ENCODE data around the gene TRIM63.

The TRIM63 gene

GRCh38 chr1:26032656-26033357 is 34.6 kb downstream of the TRIM63 start:
- peak; percentile 66 to 86 for DNase-seq

- no peak for DNase-seq
These were observed 35.7 kb downstream of the TRIM63 start for GRCh38 chr1:26031611-26032220.

DNA sequence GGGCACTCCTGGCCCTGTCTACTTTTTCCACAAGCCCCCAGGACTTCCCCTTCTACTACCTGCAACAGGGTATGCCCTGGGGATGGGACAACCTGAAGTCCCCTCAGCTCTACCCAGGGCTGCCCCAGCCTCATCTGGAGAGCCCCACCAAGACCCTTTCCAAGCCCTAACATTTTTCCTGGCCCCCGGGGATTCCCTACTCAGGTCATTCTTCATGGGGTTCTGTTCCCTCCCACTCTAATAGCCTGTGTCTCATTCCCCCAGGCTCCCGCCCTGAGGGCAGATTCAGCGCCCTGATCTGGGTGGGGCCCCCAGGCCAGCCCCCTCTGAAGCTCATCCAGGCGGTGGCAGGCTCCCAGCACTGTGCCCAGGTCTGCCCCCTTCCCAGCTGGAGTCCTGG is 36.2 kb downstream of the TRIM63 start:
- DNase-seq, result no peak

- DNase-seq, result no peak
These were observed 37.5 kb downstream of the TRIM63 start for GRCh38 chr1:26029864-26030481.

DNA sequence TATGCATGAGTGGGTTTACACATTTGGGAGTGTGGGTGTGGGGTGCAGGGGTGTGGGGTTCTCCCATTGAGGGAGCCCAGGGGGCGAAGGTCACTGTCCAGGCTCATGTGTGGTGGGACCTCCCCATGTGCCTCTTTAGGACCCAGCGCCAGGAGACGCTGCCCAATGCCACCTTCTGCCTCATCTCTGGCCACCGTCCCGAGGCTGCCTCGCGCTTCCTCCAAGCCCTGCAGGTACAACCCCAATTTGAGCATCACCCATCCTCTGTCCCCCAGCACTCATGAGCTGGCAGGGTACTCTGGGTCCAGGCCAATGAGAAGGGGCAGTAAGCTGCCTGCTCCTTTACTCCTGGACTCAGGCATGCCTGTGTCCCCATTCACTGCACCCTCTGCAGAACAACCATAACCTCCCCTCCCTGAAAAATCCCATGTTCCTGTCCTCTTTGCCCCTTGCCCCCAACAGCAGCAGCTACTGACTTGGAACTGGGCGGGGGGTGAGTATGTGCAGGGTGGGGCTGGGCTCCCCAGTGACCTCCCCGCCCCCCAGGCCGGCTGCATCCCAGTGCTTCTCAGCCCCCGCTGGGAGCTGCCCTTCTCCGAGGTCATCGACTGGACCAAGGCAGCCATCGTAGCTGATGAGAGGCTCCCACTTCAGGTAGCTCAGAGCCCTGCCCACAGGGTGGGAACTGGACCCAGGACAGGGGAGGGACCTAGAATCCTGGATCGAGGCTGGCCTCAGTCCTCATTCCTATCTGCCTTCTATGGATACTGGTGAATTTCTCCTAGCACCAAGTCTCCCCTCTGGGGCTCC is 38.2 kb downstream of the TRIM63 start:
- no peak for DNase-seq

GRCh38 chr1:26028490-26028980 is 38.9 kb downstream of the TRIM63 start:
- DNase-seq, result no peak

DNA sequence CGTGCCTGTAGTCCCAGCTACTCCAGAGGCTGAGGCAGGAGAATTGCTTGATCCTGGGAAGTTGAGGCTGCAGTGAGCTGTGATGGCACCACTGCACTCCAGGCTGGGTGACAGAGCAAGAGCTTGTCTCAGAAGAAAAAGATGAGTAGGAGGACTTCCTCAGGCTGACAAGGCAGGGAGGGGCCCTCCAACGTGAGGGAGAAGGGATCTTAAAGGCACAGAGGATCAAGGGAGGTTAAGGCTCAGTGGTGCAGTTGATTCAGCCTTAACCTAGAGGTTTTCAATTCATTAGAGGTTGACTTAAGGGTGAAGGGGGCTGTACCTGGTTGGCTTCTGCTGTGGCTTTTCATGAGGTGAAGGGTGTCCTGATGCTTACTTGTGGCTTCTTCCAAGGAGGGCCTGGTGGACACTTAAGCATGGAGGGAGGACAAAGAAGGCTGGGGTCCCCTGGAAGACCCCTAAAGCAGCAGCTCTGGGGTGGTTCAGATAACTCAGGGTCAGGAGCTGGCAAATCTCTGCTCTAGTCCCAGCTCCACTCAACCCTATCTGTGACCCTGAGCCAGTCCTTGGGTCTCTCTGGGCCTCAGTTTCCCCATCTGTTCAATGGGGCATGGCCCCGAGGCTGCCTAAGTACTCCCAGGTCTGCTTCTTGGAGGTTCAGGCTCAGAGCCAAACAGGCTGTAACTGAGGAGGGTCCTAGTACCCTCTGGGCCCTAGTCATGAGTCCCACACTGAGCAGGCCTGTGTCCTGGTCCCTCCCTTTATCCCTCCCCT is 39.5 kb downstream of the TRIM63 start:
- DNase-seq, result peak; percentile 73 to 80

DNA sequence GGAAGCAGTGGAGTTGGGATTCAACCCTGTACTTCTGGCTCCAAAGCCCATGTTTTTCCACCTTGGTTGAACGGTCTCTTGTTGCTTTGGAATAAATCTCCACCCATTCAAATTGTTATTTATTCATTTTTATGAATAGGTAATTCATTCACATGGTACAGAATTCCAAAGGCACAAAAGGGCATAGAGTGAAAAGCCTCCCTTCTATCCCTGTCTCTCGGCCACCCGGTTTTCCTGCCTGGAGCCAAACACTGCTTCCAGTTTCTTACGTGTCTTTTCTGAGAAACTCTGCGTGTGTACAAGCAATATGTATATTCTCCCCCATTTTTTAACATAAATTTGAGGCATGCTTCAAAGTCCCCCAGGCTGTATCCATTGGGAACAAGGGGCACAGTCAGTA is 41.9 kb downstream of the TRIM63 start:
- DNase-seq, result no peak

DNA sequence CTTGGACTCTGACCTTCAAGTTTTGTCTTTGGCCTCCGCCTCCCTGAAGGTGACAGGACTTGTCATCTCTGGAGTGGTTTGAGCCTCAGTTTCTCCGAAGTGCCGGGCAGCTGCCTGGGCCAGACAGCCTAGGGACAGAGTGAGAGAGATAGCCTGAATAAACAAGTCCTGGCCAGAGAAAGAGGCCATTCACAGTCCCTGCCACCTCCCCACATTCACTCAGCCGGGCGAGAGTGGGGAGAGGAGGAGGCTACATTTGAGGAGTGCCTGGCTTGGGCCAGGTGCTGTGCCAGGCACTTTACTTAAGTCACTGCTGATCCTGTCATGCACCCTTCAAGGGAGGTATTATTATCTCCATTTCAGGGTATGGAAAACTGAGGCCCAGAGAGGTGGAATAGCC is 42.4 kb downstream of the TRIM63 start:
- no peak for DNase-seq

- no peak for DNase-seq
These were observed 43.6 kb downstream of the TRIM63 start for GRCh38 chr1:26023826-26024225.

DNA sequence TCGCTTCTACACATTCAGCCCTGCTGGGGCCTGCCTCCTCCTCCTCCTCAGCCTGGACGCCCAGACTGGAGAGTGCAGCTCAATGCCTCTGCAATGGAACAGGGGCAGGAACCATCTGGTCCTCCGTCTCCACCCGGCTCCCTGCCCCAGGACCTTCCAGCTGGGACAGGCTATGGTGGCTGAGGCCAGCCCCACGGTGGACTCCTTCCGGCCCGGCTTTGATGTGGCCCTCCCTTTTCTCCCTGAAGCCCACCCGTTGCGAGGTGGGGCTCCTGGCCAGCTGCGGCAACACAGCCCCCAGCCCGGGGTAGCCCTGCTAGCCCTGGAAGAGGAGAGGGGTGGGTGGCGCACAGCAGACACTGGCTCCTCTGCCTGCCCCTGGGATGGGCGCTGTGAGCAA is 44.4 kb downstream of the TRIM63 start:
- no peak for DNase-seq

- DNase-seq, result no peak
These were observed 45.0 kb downstream of the TRIM63 start for GRCh38 chr1:26022404-26022779.

DNA sequence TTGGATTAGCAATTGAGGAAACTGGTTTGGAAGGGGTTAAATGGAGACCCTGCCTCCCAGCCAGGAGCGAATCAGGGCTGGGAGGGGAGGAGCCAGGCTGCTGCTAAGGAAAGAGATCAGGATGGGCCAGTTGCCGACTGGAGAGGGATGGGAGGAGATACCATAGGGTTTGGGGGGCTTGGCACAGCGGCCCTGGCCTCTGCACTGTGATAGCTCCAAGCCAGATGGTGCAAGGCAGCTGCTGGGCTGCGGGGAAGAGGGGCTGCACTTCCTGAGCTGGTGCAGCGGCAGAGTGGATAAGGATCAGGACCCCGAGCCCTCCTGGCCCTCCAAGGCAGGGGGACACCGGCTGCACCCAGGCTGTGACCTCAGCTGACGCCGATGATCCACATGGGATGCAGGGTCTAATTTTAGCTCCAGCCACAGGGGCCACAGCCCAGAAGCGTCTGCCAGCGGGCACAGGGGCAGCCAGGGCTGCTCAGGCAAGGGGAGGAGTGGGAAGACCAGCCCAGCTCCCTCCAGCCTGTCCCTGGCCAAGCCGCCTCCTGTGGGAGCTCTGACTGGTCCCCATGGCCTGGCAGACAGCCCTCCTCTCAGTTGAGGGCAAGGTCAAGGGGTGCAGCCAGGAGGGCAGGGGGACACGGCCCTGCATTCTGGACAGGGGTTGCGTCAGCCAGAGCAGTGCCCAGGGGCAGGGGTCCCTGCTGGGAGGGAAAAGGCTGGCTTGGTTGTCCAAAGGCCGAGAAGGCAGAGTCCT is 45.6 kb downstream of the TRIM63 start, which contains the start of gene EXTL1:
EXTL1 (plus strand) TSS at position 129 of the 757 bp plus-strand sequence. CDS start 872 bp downstream, outside the sequence.
- DNase-seq, result no peak

- DNase-seq, result no peak
These were observed 46.3 kb downstream of the TRIM63 start for GRCh38 chr1:26020941-26021646.

DNA sequence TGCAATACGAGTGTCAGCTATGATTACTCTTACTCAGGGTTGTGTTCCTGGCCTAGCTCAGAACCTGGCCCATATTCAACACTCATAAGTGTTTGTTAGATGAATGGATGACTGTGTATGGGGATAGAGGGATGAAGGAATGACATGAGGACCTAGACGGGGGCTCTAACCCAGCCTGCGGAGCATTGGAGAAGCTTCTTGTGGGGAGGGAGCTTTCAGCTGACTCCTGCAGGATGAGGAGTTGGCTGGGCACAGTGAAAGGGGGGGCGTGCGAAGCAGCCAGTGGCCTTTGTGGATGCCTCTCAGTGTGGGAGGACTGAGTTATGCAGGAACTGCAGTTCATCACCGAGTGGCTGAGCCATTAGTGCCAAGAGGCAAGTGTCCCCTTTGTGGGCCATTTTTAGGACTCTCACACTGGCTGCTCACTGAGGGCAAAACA is 47.1 kb downstream of the TRIM63 start:
- DNase-seq, result no peak

DNA sequence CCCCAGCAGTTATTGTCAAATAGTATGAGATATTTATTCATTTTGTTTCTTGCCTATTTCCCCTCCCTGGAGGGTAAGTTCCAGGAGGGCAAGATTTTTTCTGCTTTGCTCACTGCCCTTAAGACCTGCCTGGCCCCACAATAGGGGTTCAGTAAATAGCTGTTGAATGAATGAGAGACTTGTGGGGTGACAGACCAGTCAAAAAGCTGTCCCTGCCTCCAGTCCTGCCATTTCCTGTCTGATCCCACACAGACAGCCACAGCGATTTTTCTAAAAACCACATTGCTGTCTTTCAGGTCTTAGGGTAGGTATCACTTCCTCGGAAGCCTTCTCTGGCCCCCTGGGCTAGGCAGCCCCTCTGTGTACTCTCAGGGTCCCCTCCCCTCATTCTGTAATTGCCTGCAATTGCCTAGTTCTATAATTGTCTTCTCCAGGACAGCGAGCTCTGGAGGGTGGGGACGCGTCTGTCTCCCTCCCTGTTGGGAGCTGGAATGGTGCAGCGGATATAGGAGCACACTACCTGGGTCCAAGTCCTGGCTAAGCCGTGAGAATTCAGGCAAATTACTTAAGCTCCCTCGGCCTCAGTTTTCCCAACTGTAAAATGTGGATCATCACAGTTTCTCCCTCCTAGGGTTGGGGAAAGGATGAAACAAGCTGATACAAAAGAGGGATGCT is 47.7 kb downstream of the TRIM63 start:
- DNase-seq, result no peak

DNA sequence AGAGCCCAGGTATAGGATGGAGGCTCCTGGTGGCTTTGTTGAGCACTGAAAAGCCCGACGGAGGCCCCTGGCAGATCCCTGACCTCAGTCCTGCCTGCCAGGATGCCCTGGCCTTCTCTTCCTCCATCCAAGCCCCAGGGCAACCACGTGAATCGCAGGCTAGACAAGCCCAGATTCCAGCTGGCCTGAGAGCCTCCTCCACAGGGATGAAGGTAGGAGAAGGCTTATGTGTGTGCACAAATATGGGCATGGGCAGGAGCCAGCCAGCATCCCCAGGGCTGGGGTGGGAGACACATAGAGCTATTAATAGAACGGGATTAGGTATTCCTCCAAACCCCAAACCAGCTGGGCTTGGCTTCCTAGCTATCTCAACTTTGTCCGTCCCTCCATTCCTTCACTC is 49.8 kb downstream of the TRIM63 start:
- DNase-seq, result no peak

DNA sequence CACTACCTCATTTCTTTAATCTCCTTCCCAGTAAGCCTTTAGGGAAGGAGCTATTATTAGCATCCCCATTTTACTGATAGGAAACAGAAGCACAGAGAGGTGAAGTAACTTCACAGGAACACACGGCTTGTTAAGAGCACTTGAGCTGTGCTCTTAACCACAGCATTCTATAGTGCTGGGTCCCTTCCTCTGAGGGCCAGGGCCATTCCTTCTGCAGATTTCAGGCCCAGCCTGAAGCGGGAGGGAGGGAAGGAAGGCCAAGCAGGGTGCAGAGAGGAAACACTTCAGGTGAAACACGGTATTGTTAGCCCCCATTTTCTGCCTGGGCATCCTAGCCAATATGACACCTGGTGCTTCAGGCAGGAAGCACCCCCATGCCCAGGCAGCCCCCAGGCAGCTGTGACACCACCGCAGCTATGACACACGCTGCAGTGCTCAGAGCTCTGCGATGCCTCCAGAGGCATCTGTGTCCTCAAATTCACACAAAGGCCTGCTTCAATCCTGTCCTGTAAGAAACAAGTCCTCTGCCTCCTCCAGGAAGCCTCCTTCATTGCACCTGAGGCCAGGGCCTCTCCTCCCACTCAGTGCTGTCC is 50.4 kb downstream of the TRIM63 start:
- DNase-seq, result peak in 1 of 2 donors; percentile 31

GRCh38 chr1:26016258-26016952 is 51.0 kb downstream of the TRIM63 start:
- DNase-seq, result peak in 1 of 2 donors; percentile 59
